Measurements from ENCODE around the gene IGF2. TPM values are rescaled to one million over a fixed set of nuclear protein-coding genes. Genes with fewer than 3 reads are reported as not detected.

IGF2 gene
- polyA plus RNA-seq, 6 donors from 2014 or later, result not detected

GRCh38 chr11:2134022-2135010, 4.9 kb downstream of the IGF2 start:
- H3K4me1 Mint-ChIP-seq, result peaks cover 11 to 22% (median 20%) of the 10 kb centered on the region in 3 donors
- peaks cover 0 to 12% (median 2%) of the 10 kb centered on the region in 7 donors for H3K9me3 Mint-ChIP-seq
- H3K27me3 Mint-ChIP-seq, result peaks cover 22 to 77% (median 74%) of the 10 kb centered on the region in 3 donors
- DNase-seq, result no peak
- no peak overlapping the region for H3K27ac Mint-ChIP-seq
- no peak for ATAC-seq (ENCODE audit: low read depth in 2 of 2)
- peaks cover 0 to 11% of the 10 kb centered on the region in 2 donors for H3K36me3 Mint-ChIP-seq
- H3K4me3 Mint-ChIP-seq, result peak overlapping the region in 2 of 8 donors; percentile 40 to 74

DNA sequence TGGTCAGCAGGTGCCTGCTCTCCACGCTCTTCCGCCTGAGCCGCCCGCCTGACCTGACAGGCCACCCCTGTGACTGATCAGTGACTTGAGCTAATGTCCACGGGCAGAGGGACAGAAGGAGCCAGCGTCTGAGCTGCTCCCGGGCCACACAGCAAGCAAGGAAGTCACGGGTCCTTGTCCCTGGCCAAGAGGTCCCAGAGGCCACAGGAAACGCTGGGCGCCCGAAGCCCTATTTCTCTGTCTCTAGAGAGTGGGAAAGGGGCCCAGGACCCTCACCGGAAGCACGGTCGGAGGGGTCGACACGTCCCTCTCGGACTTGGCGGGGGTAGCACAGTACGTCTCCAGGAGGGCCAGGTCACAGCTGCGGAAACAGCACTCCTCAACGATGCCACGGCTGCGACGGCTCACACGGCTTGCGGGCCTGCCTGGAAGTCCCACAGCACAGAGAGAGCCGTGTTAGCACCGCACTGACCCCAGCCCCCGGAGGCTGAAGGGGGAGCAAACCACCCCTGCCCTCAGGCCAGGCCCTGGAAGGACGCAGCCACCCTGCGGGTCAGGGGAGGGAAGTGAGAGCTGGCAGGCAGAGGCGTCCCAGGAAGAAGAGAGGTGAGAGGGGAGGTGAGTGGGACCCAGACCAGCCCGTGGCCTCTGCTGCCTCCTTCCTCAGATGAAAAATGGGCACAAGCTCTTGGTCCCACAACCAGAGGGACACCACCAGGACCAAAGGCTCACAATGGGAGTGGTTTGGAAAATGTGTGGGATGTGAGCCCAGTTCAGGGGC, 5.8 kb downstream of the IGF2 start:
- Mint-ChIP-seq H3K9me3 (peaks cover 0 to 12% (median 2%) of the 10 kb centered on the region in 7 donors), H3K27ac (no peak overlapping the region), H3K4me3 (no peak overlapping the region), H3K27me3 (peaks cover 21 to 81% (median 80%) of the 10 kb centered on the region in 3 donors), H3K4me1 (peaks cover 11 to 22% (median 18%) of the 10 kb centered on the region in 3 donors), H3K36me3 (peaks cover 0 to 11% of the 10 kb centered on the region in 2 donors)
- DNase-seq (no peak), ATAC-seq (ENCODE audit: low read depth in 2 of 2) (no peak)

GRCh38 chr11:2132874-2133240, 6.3 kb downstream of the IGF2 start:
- H3K27ac Mint-ChIP-seq, result no peak overlapping the region
- H3K27me3 Mint-ChIP-seq, result peaks cover 18 to 77% (median 76%) of the 10 kb centered on the region in 3 donors
- H3K36me3 Mint-ChIP-seq, result peaks cover 0 to 11% of the 10 kb centered on the region in 2 donors
- no peak overlapping the region for H3K4me3 Mint-ChIP-seq
- peaks cover 9 to 22% (median 14%) of the 10 kb centered on the region in 3 donors for H3K4me1 Mint-ChIP-seq
- no peak for ATAC-seq (ENCODE audit: low read depth in 2 of 2)
- peaks cover 0 to 12% (median 2%) of the 10 kb centered on the region in 7 donors for H3K9me3 Mint-ChIP-seq
- DNase-seq, result no peak

- Mint-ChIP-seq H3K27me3 (peaks cover 18 to 77% (median 74%) of the 10 kb centered on the region in 3 donors), H3K9me3 (peaks cover 0 to 12% (median 2%) of the 10 kb centered on the region in 7 donors), H3K4me3 (no peak overlapping the region), H3K27ac (no peak overlapping the region), H3K36me3 (peaks cover 0 to 11% of the 10 kb centered on the region in 2 donors), H3K4me1 (peaks cover 3 to 17% (median 10%) of the 10 kb centered on the region in 3 donors)
- no peak for ATAC-seq (ENCODE audit: low read depth in 2 of 2)
- no peak for DNase-seq
These were observed 6.9 kb downstream of the IGF2 start for GRCh38 chr11:2132246-2132645.

GRCh38 chr11:2131371-2132236, 7.6 kb downstream of the IGF2 start:
- H3K27me3 Mint-ChIP-seq, result peaks cover 18 to 77% (median 70%) of the 10 kb centered on the region in 3 donors
- H3K27ac Mint-ChIP-seq, result peak overlapping the region in 2 of 6 donors; percentile 68 to 70

GRCh38 chr11:2130881-2131352, 8.3 kb downstream of the IGF2 start:
- Mint-ChIP-seq H3K4me1 (peaks cover 1 to 12% (median 5%) of the 10 kb centered on the region in 3 donors), H3K9me3 (peaks cover 0 to 22% (median 2%) of the 10 kb centered on the region in 7 donors), H3K36me3 (peaks cover 0 to 11% of the 10 kb centered on the region in 2 donors), H3K27me3 (peaks cover 16 to 77% (median 63%) of the 10 kb centered on the region in 3 donors), H3K4me3 (no peak overlapping the region), H3K27ac (peak overlapping the region in 1 of 6 donors; percentile 68)
- DNase-seq (no peak), ATAC-seq (ENCODE audit: low read depth in 2 of 2) (no peak)

More at GRCh38 chr11:2131371-2132236, 7.6 kb downstream of the IGF2 start:
- H3K4me3 Mint-ChIP-seq, result peak overlapping the region in 1 of 8 donors; percentile 6
- H3K4me1 Mint-ChIP-seq, result peaks cover 1 to 12% (median 9%) of the 10 kb centered on the region in 3 donors
- no peak for ATAC-seq (ENCODE audit: low read depth in 2 of 2)
- H3K36me3 Mint-ChIP-seq, result peaks cover 0 to 11% of the 10 kb centered on the region in 2 donors
- DNase-seq, result no peak
- peaks cover 0 to 15% (median 2%) of the 10 kb centered on the region in 7 donors for H3K9me3 Mint-ChIP-seq

DNA sequence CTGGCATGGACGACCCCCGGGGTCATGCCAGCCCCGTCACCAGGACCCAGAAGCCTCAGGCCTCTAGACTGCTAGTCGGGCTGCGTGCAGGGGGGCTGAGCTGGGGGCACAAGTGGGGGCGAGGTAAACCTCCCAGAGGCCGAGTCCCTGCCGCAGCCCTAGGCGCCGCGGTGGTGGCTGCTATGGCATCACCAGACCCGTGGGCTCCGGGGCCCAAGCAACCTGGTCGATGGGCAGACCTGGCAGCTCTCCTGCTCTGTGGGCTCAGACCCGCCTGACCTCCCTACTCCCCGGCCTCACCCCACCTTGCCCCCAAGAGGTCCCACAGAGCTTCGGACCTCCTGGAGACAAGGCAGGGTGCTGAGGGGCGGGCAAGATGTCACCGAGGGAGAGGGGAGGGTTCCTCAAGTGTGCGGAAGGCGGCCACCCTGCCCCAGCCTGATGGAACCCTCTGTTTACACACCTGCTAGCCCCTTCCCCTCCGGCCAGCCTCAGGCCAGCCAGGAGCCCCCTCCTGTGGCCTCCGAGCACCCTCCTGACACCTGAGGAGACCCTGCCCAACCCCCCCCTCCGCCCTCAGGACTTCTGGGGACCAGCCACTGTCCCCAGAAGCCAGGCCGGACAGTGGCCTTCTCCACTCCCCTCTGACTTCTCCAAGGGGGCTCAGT, 9.4 kb downstream of the IGF2 start:
- H3K27ac Mint-ChIP-seq, result no peak overlapping the region
- no peak overlapping the region for H3K4me3 Mint-ChIP-seq
- peaks cover 1 to 12% (median 4%) of the 10 kb centered on the region in 3 donors for H3K4me1 Mint-ChIP-seq
- peaks cover 0 to 19% of the 10 kb centered on the region in 2 donors for H3K36me3 Mint-ChIP-seq
- DNase-seq (no peak), ATAC-seq (ENCODE audit: low read depth in 2 of 2) (no peak)
- peaks cover 0 to 23% (median 2%) of the 10 kb centered on the region in 7 donors for H3K9me3 Mint-ChIP-seq
- H3K27me3 Mint-ChIP-seq, result peaks cover 11 to 77% (median 63%) of the 10 kb centered on the region in 3 donors

DNA sequence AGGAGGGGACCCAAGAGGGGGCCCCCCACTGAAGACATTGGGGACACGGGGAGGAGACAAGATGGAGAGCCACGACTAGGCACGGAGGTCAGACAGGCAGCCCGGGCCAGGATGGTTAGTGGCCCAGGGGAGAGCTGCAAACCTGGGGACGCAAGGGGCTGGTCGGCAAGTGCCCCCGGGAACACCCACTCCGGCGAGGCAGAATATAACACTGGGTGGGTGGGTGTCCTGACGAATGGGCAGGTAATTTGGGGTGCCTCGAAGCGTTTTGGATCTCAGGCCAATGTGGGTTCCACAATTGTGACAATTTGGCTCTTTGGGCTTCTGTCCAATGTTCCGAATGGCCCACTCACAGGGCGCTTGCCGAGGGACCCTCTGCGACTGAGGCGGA, 9.9 kb downstream of the IGF2 start:
- peaks cover 0 to 23% (median 2%) of the 10 kb centered on the region in 7 donors for H3K9me3 Mint-ChIP-seq

GRCh38 chr11:2128511-2129307, 10.5 kb downstream of the IGF2 start:
- DNase-seq (no peak), ATAC-seq (ENCODE audit: low read depth in 2 of 2) (no peak)
- Mint-ChIP-seq H3K9me3 (peaks cover 0 to 23% (median 2%) of the 10 kb centered on the region in 7 donors), H3K27me3 (peaks cover 11 to 79% (median 66%) of the 10 kb centered on the region in 3 donors), H3K4me3 (no peak overlapping the region), H3K36me3 (peaks cover 0 to 26% of the 10 kb centered on the region in 2 donors), H3K4me1 (peaks cover 1 to 12% (median 4%) of the 10 kb centered on the region in 3 donors), H3K27ac (no peak overlapping the region)

More for the DNA sequence above, 9.9 kb downstream of the IGF2 start:
- ATAC-seq (ENCODE audit: low read depth in 2 of 2) (no peak), DNase-seq (no peak)
- Mint-ChIP-seq H3K4me3 (peak overlapping the region in 1 of 8 donors; percentile 33), H3K27ac (no peak overlapping the region), H3K4me1 (peaks cover 1 to 12% (median 4%) of the 10 kb centered on the region in 3 donors), H3K36me3 (peaks cover 0 to 25% of the 10 kb centered on the region in 2 donors), H3K27me3 (peaks cover 11 to 77% (median 63%) of the 10 kb centered on the region in 3 donors)

- Mint-ChIP-seq H3K4me3 (no peak overlapping the region), H3K9me3 (peaks cover 0 to 23% (median 2%) of the 10 kb centered on the region in 7 donors), H3K36me3 (peaks cover 0 to 26% of the 10 kb centered on the region in 2 donors), H3K4me1 (peaks cover 1 to 12% (median 4%) of the 10 kb centered on the region in 3 donors), H3K27me3 (peaks cover 11 to 79% (median 66%) of the 10 kb centered on the region in 3 donors), H3K27ac (no peak overlapping the region)
- ATAC-seq (ENCODE audit: low read depth in 2 of 2) (no peak), DNase-seq (no peak)
These were observed 11.1 kb downstream of the IGF2 start for GRCh38 chr11:2128130-2128510.

DNA sequence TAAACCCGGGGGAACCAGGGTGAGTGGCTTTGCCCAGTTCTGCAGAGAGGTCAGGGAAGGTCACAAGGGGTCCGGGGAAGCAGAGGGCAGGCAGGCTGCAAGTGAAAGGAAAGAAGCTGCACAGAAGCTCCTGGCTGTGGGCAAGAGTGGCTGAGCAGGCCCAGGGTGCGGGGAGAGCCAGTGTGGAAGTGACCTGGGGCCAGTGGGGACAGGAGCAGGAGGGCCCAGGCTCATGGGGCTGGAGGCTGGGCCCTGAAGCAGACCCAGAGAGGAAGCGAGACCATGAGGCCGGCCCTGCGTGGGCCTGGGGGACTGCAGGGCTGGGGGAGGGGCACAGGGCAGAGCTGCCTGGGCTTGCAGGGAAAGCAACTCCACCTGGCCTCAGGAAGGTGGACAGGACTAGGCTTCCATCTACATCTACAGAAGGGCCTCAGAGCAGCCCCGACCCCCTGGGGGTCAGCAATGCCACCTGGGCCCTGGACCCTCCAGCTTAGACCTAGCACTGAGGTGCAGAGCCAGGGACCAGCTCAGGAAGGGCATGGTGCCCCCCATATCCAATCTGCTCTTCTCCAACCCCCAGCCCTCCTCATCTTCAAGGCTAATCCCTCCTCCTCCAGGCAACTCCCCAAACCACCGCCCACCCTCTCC, 11.6 kb downstream of the IGF2 start:
- Mint-ChIP-seq H3K4me3 (no peak overlapping the region), H3K4me1 (peaks cover under 1 to 12% (median 1%) of the 10 kb centered on the region in 3 donors), H3K9me3 (peaks cover 0 to 23% (median 2%) of the 10 kb centered on the region in 7 donors), H3K27me3 (peaks cover 11 to 77% (median 63%) of the 10 kb centered on the region in 3 donors), H3K36me3 (peaks cover 0 to 26% of the 10 kb centered on the region in 2 donors), H3K27ac (no peak overlapping the region)
- ATAC-seq (ENCODE audit: low read depth in 2 of 2) (no peak), DNase-seq (no peak)

All from naive B cell (primary cell).